ENCODE results near the gene ATP10D. TPM values are rescaled to one million over a fixed set of nuclear protein-coding genes. Genes with fewer than 3 reads are reported as not detected.
A peak's percentile ranks its signal among the peaks of the same experiment; 100 is the strongest.
"Not testable (repeated sequence)": the region's sequence is repeated elsewhere in the genome, so short reads cannot be mapped to it uniquely, and the experiment has no call there.

The ATP10D gene
- total RNA-seq, 6 experiments from 2014 or later: 50.6 to 73.8 (median 55.4) TPM

GRCh38 chr4:47534772-47535171, 49.7 kb downstream of the ATP10D start:
- H3K27ac Mint-ChIP-seq: no peak overlapping the region
- H3K4me1 Mint-ChIP-seq (ENCODE audit: low read depth): peaks cover 60% of the 10 kb centered on the region
- H3K4me3 Mint-ChIP-seq: no peak overlapping the region
- no peaks in the 10 kb centered on the region for H3K27me3 Mint-ChIP-seq (ENCODE audit: insufficient read depth)
- H3K36me3 Mint-ChIP-seq (ENCODE audit: low read depth): peaks cover 55% of the 10 kb centered on the region
- no peak for TF ChIP-seq CTCF (IDR thresholded peaks at IDR 0.05)
- H3K9me3 Mint-ChIP-seq: peaks cover 15% of the 10 kb centered on the region
- DNase-seq: no peak

- Mint-ChIP-seq H3K9me3 (peaks cover 6% of the 10 kb centered on the region; the same call in 1 of the 2 replicates), H3K27ac (no peak overlapping the region), H3K4me1 (ENCODE audit: low read depth) (peaks cover 57% of the 10 kb centered on the region), H3K4me3 (no peak overlapping the region), H3K27me3 (ENCODE audit: insufficient read depth) (no peaks in the 10 kb centered on the region), H3K36me3 (ENCODE audit: low read depth) (peaks cover 48% of the 10 kb centered on the region)
- TF ChIP-seq CTCF (IDR thresholded peaks at IDR 0.05): no peak
- no peak for DNase-seq
Observed at GRCh38 chr4:47535567-47536147, 50.6 kb downstream of the ATP10D start.

GRCh38 chr4:47536966-47537365, 51.9 kb downstream of the ATP10D start:
- H3K36me3 Mint-ChIP-seq (ENCODE audit: low read depth): peaks cover 57% of the 10 kb centered on the region
- no peaks in the 10 kb centered on the region for H3K27me3 Mint-ChIP-seq (ENCODE audit: insufficient read depth)
- H3K27ac Mint-ChIP-seq: no peak overlapping the region
- H3K4me1 Mint-ChIP-seq (ENCODE audit: low read depth): peaks cover 55% of the 10 kb centered on the region
- no peak overlapping the region for H3K4me3 Mint-ChIP-seq
- TF ChIP-seq CTCF (IDR thresholded peaks at IDR 0.05): no peak
- peaks cover 5% of the 10 kb centered on the region; the same call in 1 of the 2 replicates for H3K9me3 Mint-ChIP-seq
- no peak for DNase-seq

GRCh38 chr4:47538111-47538824, 53.2 kb downstream of the ATP10D start:
- Mint-ChIP-seq H3K9me3 (peaks cover 5% of the 10 kb centered on the region; the same call in 1 of the 2 replicates), H3K4me1 (ENCODE audit: low read depth) (peaks cover 50% of the 10 kb centered on the region), H3K27ac (peak overlapping the region; percentile 43), H3K4me3 (no peak overlapping the region), H3K36me3 (ENCODE audit: low read depth) (peaks cover 56% of the 10 kb centered on the region), H3K27me3 (ENCODE audit: insufficient read depth) (no peaks in the 10 kb centered on the region)
- TF ChIP-seq CTCF (IDR thresholded peaks at IDR 0.05): no peak
- no peak for DNase-seq

- Mint-ChIP-seq H3K4me3 (no peak overlapping the region), H3K9me3 (peaks cover 5% of the 10 kb centered on the region; the same call in 1 of the 2 replicates), H3K27ac (peak overlapping the region; percentile 43), H3K27me3 (ENCODE audit: insufficient read depth) (no peaks in the 10 kb centered on the region), H3K4me1 (ENCODE audit: low read depth) (peaks cover 51% of the 10 kb centered on the region), H3K36me3 (ENCODE audit: low read depth) (peaks cover 53% of the 10 kb centered on the region)
- no peak for TF ChIP-seq CTCF (IDR thresholded peaks at IDR 0.05)
- no peak for DNase-seq
Observed at GRCh38 chr4:47538825-47539154, 53.7 kb downstream of the ATP10D start.

GRCh38 chr4:47542640-47543039, 57.6 kb downstream of the ATP10D start:
- peak overlapping the region; percentile 49 for H3K27ac Mint-ChIP-seq
- H3K4me3 Mint-ChIP-seq; H3K27me3 Mint-ChIP-seq (ENCODE audit: insufficient read depth); H3K9me3 Mint-ChIP-seq; DNase-seq: not testable (repeated sequence)
- peaks cover 56% of the 10 kb centered on the region for H3K4me1 Mint-ChIP-seq (ENCODE audit: low read depth)
- peaks cover 54% of the 10 kb centered on the region for H3K36me3 Mint-ChIP-seq (ENCODE audit: low read depth)

Data from HFFc6 (cell line).